Epithelial cell of proximal tubule (primary cell): ENCODE results near the gene TEDC1. TPM values are rescaled to one million over a fixed set of nuclear protein-coding genes. Genes with fewer than 3 reads are reported as not detected.
"Not testable (repeated sequence)": the region's sequence is repeated elsewhere in the genome, so short reads cannot be mapped to it uniquely, and the experiment has no call there.

Experiments used
- DNase-seq: peaks from one replicate; pipeline ENCODE4 v3.0.0-alpha.2; 2011; ENCODE audit warnings: low read depth
- H3K4me3 ChIP-seq: 2 replicates; pipeline ENCODE4 v1.5.1; 2011; ENCODE audit warnings: low read depth, mild to moderate bottlenecking, low read length
- CTCF ChIP-seq: conservative IDR thresholded peaks from 2 replicates; pipeline ENCODE4 v1.5.1; 2012; ENCODE audit warnings: low read depth, mild to moderate bottlenecking, low read length
- total RNA-seq: library from RNA; depleted of rRNA; stranded (reverse); fragments of >200 nt; gene quantifications from 2 replicates; pipeline ENCODE4 v1.2.3, GENCODE V29; 2015

TEDC1 gene
- total RNA-seq, 1 donor from 2014 or later: 30.5 TPM

- TF ChIP-seq CTCF: no peak
- no peak for DNase-seq
- no peak overlapping the region for H3K4me3 ChIP-seq
Observed at GRCh38 chr14:105540811-105541210, 49.8 kb downstream of the TEDC1 start.

- TF ChIP-seq CTCF: no peak
- H3K4me3 ChIP-seq: no peak overlapping the region
- DNase-seq: no peak
Observed at GRCh38 chr14:105541218-105541875, 50.3 kb downstream of the TEDC1 start.

- DNase-seq, H3K4me3 ChIP-seq: not testable (repeated sequence)
Observed at GRCh38 chr14:105545676-105546075, 54.6 kb downstream of the TEDC1 start.

- not testable (repeated sequence) for DNase-seq, H3K4me3 ChIP-seq
Observed at GRCh38 chr14:105546410-105546809, 55.4 kb downstream of the TEDC1 start.

GRCh38 chr14:105547072-105547471 is 56.0 kb downstream of the TEDC1 start:
- not testable (repeated sequence) for H3K4me3 ChIP-seq, DNase-seq

- no peak for DNase-seq
- no peak for TF ChIP-seq CTCF
- H3K4me3 ChIP-seq: no peak overlapping the region
Observed at GRCh38 chr14:105547741-105548169, 56.7 kb downstream of the TEDC1 start.

Other genes with a start within 250 kb of the TEDC1 start
- gene BTBD6, start 242.7 kb upstream of the TEDC1 start, total RNA-seq: 39.4 and 64.1 TPM in 2 replicates
- 23.8 and 30.7 TPM in 2 replicates for gene BRF1, start 190.2 kb upstream of the TEDC1 start, total RNA-seq
- gene PACS2, start 176.5 kb upstream of the TEDC1 start, total RNA-seq: 45.1 and 68.7 TPM in 2 replicates
- gene TEX22, start 92.7 kb upstream of the TEDC1 start, total RNA-seq: 0.29 TPM in 1 of 2 replicates, not detected in the other
- gene MTA1, start 71.4 kb upstream of the TEDC1 start, total RNA-seq: 56.1 and 64.1 TPM in 2 replicates
- gene CRIP2, start 16.4 kb upstream of the TEDC1 start, total RNA-seq: 101 and 121 TPM in 2 replicates
- 7.0 and 8.3 TPM in 2 replicates for gene CRIP1, start 4.4 kb upstream of the TEDC1 start, total RNA-seq
- gene TMEM121, start 35.3 kb downstream of the TEDC1 start, total RNA-seq: 3.5 and 5.6 TPM in 2 replicates